ENCODE data around the gene SIGLEC12. TPM values are rescaled to one million over a fixed set of nuclear protein-coding genes. Genes with fewer than 3 reads are reported as not detected.

SIGLEC12 gene
- total RNA-seq, 1 experiment from 2014 or later = not detected

- no peak for ATAC-seq
- CTCF ChIA-PET = interaction anchor here (0.6 kb wide), 1 partner anchor 22 kb away, joined by 4 read pairs; no protein-coding TSS in a partner anchor
These were observed 9.8 kb upstream of the SIGLEC12 start for GRCh38 chr19:51511353-51511752.

DNA sequence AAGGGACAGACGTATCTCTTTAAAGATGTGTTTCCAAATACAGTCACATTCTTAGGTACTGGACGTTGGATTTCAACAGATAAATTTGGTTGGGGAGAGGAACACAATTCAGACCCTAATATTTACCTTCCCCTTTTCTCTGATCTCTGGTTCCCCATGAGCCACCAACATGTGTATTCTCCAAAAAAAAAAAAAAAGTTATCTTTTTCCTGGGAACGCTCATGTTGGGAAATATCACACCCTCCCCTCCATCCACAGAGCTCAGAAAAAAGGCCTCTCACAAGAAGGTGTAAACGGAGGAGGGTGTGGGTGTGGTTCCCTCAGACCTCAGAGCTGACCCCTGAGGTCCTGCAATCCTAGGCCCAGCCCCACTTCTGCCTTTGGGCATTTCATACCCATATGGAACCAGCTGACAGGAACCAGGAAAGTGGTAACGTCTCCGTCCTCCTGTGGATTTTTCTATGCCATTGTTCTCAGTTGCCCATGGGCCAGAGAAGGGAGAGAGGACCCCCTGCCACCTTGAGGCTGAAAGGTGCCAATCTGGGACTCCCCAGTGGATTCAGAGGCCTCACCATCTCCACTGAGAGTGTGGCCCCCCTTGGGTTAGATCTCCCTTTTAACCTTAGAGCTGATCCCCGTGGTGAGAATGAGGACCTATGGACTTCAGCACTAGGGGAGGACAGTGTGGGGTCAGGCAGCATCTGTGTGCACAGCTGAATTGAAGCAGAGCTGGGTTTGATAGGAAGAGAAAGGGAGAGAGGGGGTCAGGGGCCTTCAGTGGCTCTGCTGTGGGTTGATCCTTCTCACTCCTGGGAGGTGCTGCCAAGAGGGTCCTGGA lies 8.4 kb upstream of the SIGLEC12 start:
- TF ChIP-seq CTCF (IDR thresholded peaks at IDR 0.05) (no peak), SIN3A (IDR thresholded peaks at IDR 0.05; ENCODE audit: borderline replicate concordance, insufficient read depth, low read depth, low read length) (no peak), REST (IDR thresholded peaks at IDR 0.05; ENCODE audit: insufficient read depth in 1 of 2, low read depth in 2 of 2, low read length in 1 of 2) (no peak), POLR2AphosphoS5 (IDR thresholded peaks at IDR 0.05; ENCODE audit: low read depth, low read length) (no peak), TCF7L2 (IDR thresholded peaks at IDR 0.05; ENCODE audit: low read depth, low read length) (no peak)
- DNase-seq (ENCODE audit: low read depth, low spot score) = no peak
- ChIA-PET CTCF (no interaction called here), POLR2A (no interaction called here)
- intact Hi-C loops (cut with micrococcal nuclease; ENCODE audit: unreplicated experiment) (no loop called here), in situ Hi-C loops (cut with HindIII; ENCODE audit: low pct_unique_long_range_greater_than_20kb, low sequenced_read_pairs) (no loop called here)
- Histone ChIP-seq H3K4me3 (ENCODE audit: low read depth in 2 of 2, low read length in 2 of 2) (no peak overlapping the region), H3K4me1 (ENCODE audit: control insufficient read depth, insufficient read depth, low read length) (no peaks in the 10 kb centered on the region), H3K27me3 (ENCODE audit: control insufficient read depth, insufficient read depth, low read length) (peaks cover 5% of the 10 kb centered on the region), H3K9me3 (ENCODE audit: control insufficient read depth, insufficient read depth, low read depth, low read length) (no peaks in the 10 kb centered on the region), H3K36me3 (ENCODE audit: control insufficient read depth, insufficient read depth, low read length) (no peaks in the 10 kb centered on the region), H3K27ac (ENCODE audit: low read length) (no peak overlapping the region)
- ATAC-seq = no peak
- no TSS peak for BruUV-seq (replicated peaks)

More at GRCh38 chr19:51511353-51511752, 9.8 kb upstream of the SIGLEC12 start:
- Histone ChIP-seq H3K27ac (ENCODE audit: low read length) (no peak overlapping the region), H3K36me3 (ENCODE audit: control insufficient read depth, insufficient read depth, low read length) (no peaks in the 10 kb centered on the region), H3K27me3 (ENCODE audit: control insufficient read depth, insufficient read depth, low read length) (peaks cover 7% of the 10 kb centered on the region), H3K9me3 (ENCODE audit: control insufficient read depth, insufficient read depth, low read depth, low read length) (no peaks in the 10 kb centered on the region), H3K4me3 (ENCODE audit: low read depth in 2 of 2, low read length in 2 of 2) (no peak overlapping the region), H3K4me1 (ENCODE audit: control insufficient read depth, insufficient read depth, low read length) (no peaks in the 10 kb centered on the region)
- POLR2A ChIA-PET = no interaction called here
- TF ChIP-seq CTCF (IDR thresholded peaks at IDR 0.05) = peak; percentile 37
- TF ChIP-seq POLR2AphosphoS5 (IDR thresholded peaks at IDR 0.05; ENCODE audit: low read depth, low read length) = no peak
- no peak for DNase-seq (ENCODE audit: low read depth, low spot score)
- in situ Hi-C loops (cut with HindIII; ENCODE audit: low pct_unique_long_range_greater_than_20kb, low sequenced_read_pairs) = no loop called here
- no TSS peak for BruUV-seq (replicated peaks)
- intact Hi-C loops (cut with micrococcal nuclease; ENCODE audit: unreplicated experiment) = no loop called here

Measured in Panc1 (cell line).